ENCODE data around the gene ZBED6. TPM values are rescaled to one million over a fixed set of nuclear protein-coding genes. Genes with fewer than 3 reads are reported as not detected.
"Not testable (repeated sequence)": the region's sequence is repeated elsewhere in the genome, so short reads cannot be mapped to it uniquely, and the experiment has no call there.

The ZBED6 gene
- total RNA-seq, 3 donors from 2014 or later (not counting 1 experiment from before 2014, with no cell fraction given), result 36.4 to 41.3 (median 39.8) TPM

GRCh38 chr1:203754455-203754864 lies 41.0 kb upstream of the ZBED6 start:
- Histone ChIP-seq H3K9me3 (ENCODE audit: control insufficient read depth, insufficient read depth, low read length) (no peaks in the 10 kb centered on the region), H3K4me1 (ENCODE audit: control insufficient read depth, insufficient read depth, low read length) (peaks cover 31% of the 10 kb centered on the region), H3K36me3 (ENCODE audit: control insufficient read depth, insufficient read depth, low read length) (no peaks in the 10 kb centered on the region), H3K27ac (ENCODE audit: low read length) (peak overlapping the region; percentile 29), H3K4me3 (ENCODE audit: low read length) (no peak overlapping the region), H3K27me3 (ENCODE audit: control insufficient read depth, insufficient read depth, low read length) (no peaks in the 10 kb centered on the region)
- peak overlapping the region; percentile 31 for H3K4me3 Mint-ChIP-seq
- TF ChIP-seq CTCF (IDR thresholded peaks at IDR 0.05), result no peak
- H3K27me3 Mint-ChIP-seq (ENCODE audit: low read depth in 2 of 2), result no peaks in the 10 kb centered on the region
- no peaks in the 10 kb centered on the region for H3K9me3 Mint-ChIP-seq
- H3K27ac Mint-ChIP-seq, result peak overlapping the region; percentile 35 to 46
- H3K36me3 Mint-ChIP-seq, result no peaks in the 10 kb centered on the region
- ATAC-seq, result no peak
- 7% methylated on average over 1 of the region's 4 CpGs for WGBS (ENCODE audit: insufficient coverage)
- H3K4me1 Mint-ChIP-seq, result peaks cover 28 to 32% of the 10 kb centered on the region in 2 donors
- intact Hi-C loops (cut with micrococcal nuclease), result no loop called here
- peak in 1 of 2 donors; percentile 53 for DNase-seq

- H3K27ac ChIP-seq (ENCODE audit: low read length), result peak overlapping the region; percentile 44
- intact Hi-C loops (cut with micrococcal nuclease), result loop anchor here (1.0 kb wide), 1 partner anchor 9 kb away; the partner anchor contains the start of gene LAX1
- Mint-ChIP-seq H3K36me3 (no peaks in the 10 kb centered on the region), H3K4me1 (peaks cover 28 to 32% of the 10 kb centered on the region in 2 donors), H3K27me3 (ENCODE audit: low read depth in 2 of 2) (no peaks in the 10 kb centered on the region), H3K9me3 (no peaks in the 10 kb centered on the region), H3K4me3 (peak overlapping the region; percentile 38), H3K27ac (peak overlapping the region; percentile 74 to 87)
- no peak overlapping the region for H3K4me3 ChIP-seq (ENCODE audit: low read length)
- TF ChIP-seq CTCF (IDR thresholded peaks at IDR 0.05), result no peak
- 79% methylated on average over 4 of the region's 4 CpGs for WGBS (ENCODE audit: insufficient coverage)
- H3K9me3 ChIP-seq (ENCODE audit: control insufficient read depth, insufficient read depth, low read length), result no peaks in the 10 kb centered on the region
- peaks cover 31% of the 10 kb centered on the region for H3K4me1 ChIP-seq (ENCODE audit: control insufficient read depth, insufficient read depth, low read length)
- peak; percentile 54 to 74 (median 61) for ATAC-seq
- no peaks in the 10 kb centered on the region for H3K36me3 ChIP-seq (ENCODE audit: control insufficient read depth, insufficient read depth, low read length)
- DNase-seq, result peak in 1 of 2 donors; percentile 52
- H3K27me3 ChIP-seq (ENCODE audit: control insufficient read depth, insufficient read depth, low read length), result no peaks in the 10 kb centered on the region
Observed at GRCh38 chr1:203756036-203756435, 39.4 kb upstream of the ZBED6 start.

GRCh38 chr1:203758749-203759148 lies 36.7 kb upstream of the ZBED6 start:
- H3K9me3 Mint-ChIP-seq; H3K27ac Mint-ChIP-seq; H3K27me3 Mint-ChIP-seq (ENCODE audit: low read depth in 2 of 2); intact Hi-C loops (cut with micrococcal nuclease); H3K27me3 ChIP-seq (ENCODE audit: control insufficient read depth, insufficient read depth, low read length); H3K36me3 ChIP-seq (ENCODE audit: control insufficient read depth, insufficient read depth, low read length); H3K9me3 ChIP-seq (ENCODE audit: control insufficient read depth, insufficient read depth, low read length); ATAC-seq; H3K27ac ChIP-seq (ENCODE audit: low read length); DNase-seq; H3K4me3 Mint-ChIP-seq; H3K36me3 Mint-ChIP-seq; H3K4me3 ChIP-seq (ENCODE audit: low read length): not testable (repeated sequence)
- H3K4me1 ChIP-seq (ENCODE audit: control insufficient read depth, insufficient read depth, low read length), result peaks cover 38% of the 10 kb centered on the region
- peaks cover 30 to 39% of the 10 kb centered on the region in 2 donors for H3K4me1 Mint-ChIP-seq
- 56% methylated on average over 2 of the region's 2 CpGs for WGBS (ENCODE audit: insufficient coverage)

GRCh38 chr1:203760506-203760905 lies 34.9 kb upstream of the ZBED6 start:
- Histone ChIP-seq H3K36me3 (ENCODE audit: control insufficient read depth, insufficient read depth, low read length) (no peaks in the 10 kb centered on the region), H3K4me3 (ENCODE audit: low read length) (no peak overlapping the region), H3K4me1 (ENCODE audit: control insufficient read depth, insufficient read depth, low read length) (peaks cover 32% of the 10 kb centered on the region), H3K27ac (ENCODE audit: low read length) (no peak overlapping the region), H3K27me3 (ENCODE audit: control insufficient read depth, insufficient read depth, low read length) (no peaks in the 10 kb centered on the region), H3K9me3 (ENCODE audit: control insufficient read depth, insufficient read depth, low read length) (no peaks in the 10 kb centered on the region)
- Mint-ChIP-seq H3K9me3 (no peaks in the 10 kb centered on the region), H3K27ac (no peak overlapping the region), H3K4me3 (no peak overlapping the region), H3K36me3 (no peaks in the 10 kb centered on the region), H3K27me3 (ENCODE audit: low read depth in 2 of 2) (no peaks in the 10 kb centered on the region), H3K4me1 (peaks cover 35 to 45% of the 10 kb centered on the region in 2 donors)
- ATAC-seq, result no peak
- no peak for TF ChIP-seq CTCF (IDR thresholded peaks at IDR 0.05)
- no peak for DNase-seq
- intact Hi-C loops (cut with micrococcal nuclease), result loop anchor here (5.0 to 10.0 kb wide), 2 partner anchors 37 to 106 kb away; partner anchors contain the start of genes ZBED6 and ZC3H11A
- 100% methylated on average over 3 of the region's 3 CpGs for WGBS (ENCODE audit: insufficient coverage)

GRCh38 chr1:203761958-203762357 lies 33.5 kb upstream of the ZBED6 start:
- ATAC-seq; H3K27ac ChIP-seq (ENCODE audit: low read length); H3K4me3 ChIP-seq (ENCODE audit: low read length); H3K27ac Mint-ChIP-seq; H3K9me3 Mint-ChIP-seq; DNase-seq; H3K36me3 Mint-ChIP-seq; H3K27me3 ChIP-seq (ENCODE audit: control insufficient read depth, insufficient read depth, low read length); H3K9me3 ChIP-seq (ENCODE audit: control insufficient read depth, insufficient read depth, low read length); H3K4me3 Mint-ChIP-seq; H3K27me3 Mint-ChIP-seq (ENCODE audit: low read depth in 2 of 2); H3K36me3 ChIP-seq (ENCODE audit: control insufficient read depth, insufficient read depth, low read length): not testable (repeated sequence)
- 95% methylated on average over 6 of the region's 7 CpGs for WGBS (ENCODE audit: insufficient coverage)
- intact Hi-C loops (cut with micrococcal nuclease), result loop anchor here (5.0 to 10.0 kb wide), 2 partner anchors 35 to 107 kb away; partner anchors contain the start of genes ZBED6 and ZC3H11A
- H3K4me1 ChIP-seq (ENCODE audit: control insufficient read depth, insufficient read depth, low read length), result peaks cover 26% of the 10 kb centered on the region
- H3K4me1 Mint-ChIP-seq, result peaks cover 21 to 33% of the 10 kb centered on the region in 2 donors

Data from natural killer cell (primary cell).